GM23248 (cell line): ENCODE measurements around the gene CREB5. TPM values are rescaled to one million over a fixed set of nuclear protein-coding genes. Genes with fewer than 3 reads are reported as not detected.

Experiments used
- DNase-seq: peaks from one replicate; pipeline ENCODE4 v3.0.0-alpha.2; 2015
- H2AFZ ChIP-seq: fragments of 200-600 bp; sonication (generic); 2 replicates; pipeline ENCODE4 v1.6.1; 2016; ENCODE audit warnings: antibody characterized with exemption
- H3F3A ChIP-seq: fragments of 200-600 bp; sonication (generic); 2 replicates; pipeline ENCODE4 v1.6.1; 2016; ENCODE audit warnings: mild to moderate bottlenecking, antibody characterized with exemption, mixed run types; ENCODE audit not compliant: insufficient read depth
- H3K27ac ChIP-seq: fragments of 200-600 bp; sonication (generic); 2 replicates; pipeline ENCODE4 v1.5.1; 2016; ENCODE audit warnings: mild to moderate bottlenecking
- H3K27me3 ChIP-seq: fragments of 200-600 bp; sonication (generic); replicated peaks from 2 replicates; pipeline ENCODE4 v1.6.1; 2016; ENCODE audit warnings: mild to moderate bottlenecking; ENCODE audit not compliant: insufficient read depth
- H3K36me3 ChIP-seq: fragments of 200-600 bp; sonication (generic); 2 replicates; pipeline ENCODE4 v1.6.1; 2016; ENCODE audit warnings: low read depth, mild to moderate bottlenecking
- H3K4me1 ChIP-seq: fragments of 200-600 bp; sonication (generic); 2 replicates; pipeline ENCODE4 v1.6.1; 2016; ENCODE audit warnings: mild to moderate bottlenecking; ENCODE audit not compliant: insufficient read depth
- H3K4me2 ChIP-seq: fragments of 200-600 bp; sonication (generic); one replicate; pipeline ENCODE4 v1.6.1; 2016; ENCODE audit warnings: mild to moderate bottlenecking; ENCODE audit not compliant: unreplicated experiment
- H3K4me3 ChIP-seq: fragments of 200-600 bp; sonication (generic); 2 replicates; pipeline ENCODE4 v1.5.1; 2016; ENCODE audit warnings: mild to moderate bottlenecking
- H3K79me2 ChIP-seq: fragments of 200-600 bp; sonication (generic); 2 replicates; pipeline ENCODE4 v1.6.1; 2016; ENCODE audit warnings: mild to moderate bottlenecking; ENCODE audit not compliant: insufficient read depth
- H3K9ac ChIP-seq: fragments of 200-600 bp; sonication (generic); 2 replicates; pipeline ENCODE4 v1.6.1; 2016; ENCODE audit warnings: mild to moderate bottlenecking
- H3K9me2 ChIP-seq: fragments of 200-600 bp; sonication (generic); 2 replicates; pipeline ENCODE4 v1.6.1; 2016; ENCODE audit warnings: mixed run types, mild to moderate bottlenecking, moderate library complexity; ENCODE audit not compliant: insufficient read depth
- H3K9me3 ChIP-seq: fragments of 200-600 bp; sonication (generic); one replicate; pipeline ENCODE4 v1.6.1; 2017; ENCODE audit warnings: low read depth
- H4K20me1 ChIP-seq: fragments of 200-600 bp; sonication (generic); 2 replicates; pipeline ENCODE4 v1.6.0; 2016; ENCODE audit not compliant: insufficient read depth
- EZH2 ChIP-seq: fragments of 200-600 bp; sonication (generic); IDR thresholded peaks from 2 replicates; pipeline ENCODE4 v1.6.1; 2018; ENCODE audit warnings: antibody characterized with exemption, mild to moderate bottlenecking; ENCODE audit not compliant: insufficient read depth, poor library complexity, severe bottlenecking
- EZH2phosphoT487 ChIP-seq: fragments of 200-600 bp; sonication (generic); IDR thresholded peaks from 2 replicates; pipeline ENCODE4 v1.6.1; 2018; ENCODE audit warnings: antibody characterized with exemption, moderate library complexity, mild to moderate bottlenecking, low read depth; ENCODE audit not compliant: insufficient read depth
- WGBS, 2 experiments: methylation state at CpG; one replicate each; pipeline ENCODE4 v1.1.6; 2015 to 2017; ENCODE audit warnings: low lambda C conversion rate in 2 of 2, low coverage in 1 of 2; ENCODE audit errors: missing lambda C conversion rate in 2 of 2; 5-methylcytosine and 5-hydroxymethylcytosine counted together
- in situ Hi-C: fragments of 300-500 bp; cut with MboI; formaldehyde crosslinking; loops from 2 replicates; pipeline ENCODE4 v1.15.0; 2020
- polyA plus RNA-seq: library from polyadenylated mRNA; unstranded; fragments of >200 nt; fragmentation: Nextera tagmentation; extraction: Ambion mirVana; gene quantifications from 2 replicates; pipeline ENCODE4 v1.2.1, GENCODE V29; 2016
- total RNA-seq: library from RNA; depleted of rRNA; stranded (reverse); fragments of >200 nt; shearing (Covaris generic); gene quantifications from 2 replicates; pipeline ENCODE4 v1.2.3, GENCODE V29; 2014

Gene CREB5
- total and polyA plus RNA-seq, 2 experiments from 2014 or later = 13.6 to 19.2 TPM

DNA sequence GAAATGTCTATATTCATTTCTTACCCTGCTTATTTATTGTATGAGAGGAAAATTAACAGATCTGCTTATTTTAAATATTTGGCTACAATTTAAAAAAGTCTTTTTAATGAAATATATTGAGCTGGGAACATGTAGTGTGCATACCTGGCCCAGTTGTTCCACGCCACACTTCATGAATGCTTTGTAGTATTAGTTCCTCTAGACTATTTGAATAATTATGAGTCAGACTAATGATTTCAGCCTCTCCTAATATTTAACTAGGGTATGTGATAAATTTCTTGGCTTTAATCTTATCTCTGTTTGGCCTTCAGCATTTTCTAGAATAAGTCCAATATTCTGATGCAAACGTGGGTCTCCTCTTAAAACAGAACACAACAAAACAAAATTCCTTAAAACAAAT, 226.6 kb downstream of the CREB5 start:
- Histone ChIP-seq H3K79me2 (no peaks in the 10 kb centered on the region), H3K9ac (no peak overlapping the region), H3K9me3 (no peaks in the 10 kb centered on the region), H4K20me1 (no peaks in the 10 kb centered on the region), H3F3A (no peaks in the 10 kb centered on the region), H3K27ac (no peak overlapping the region), H3K27me3 (no peaks in the 10 kb centered on the region), H3K9me2 (no peaks in the 10 kb centered on the region), H3K4me2 (no peak overlapping the region), H3K36me3 (no peaks in the 10 kb centered on the region), H3K4me1 (peaks cover 18% of the 10 kb centered on the region), H2AFZ (no peak overlapping the region), H3K4me3 (no peak overlapping the region)
- TF ChIP-seq EZH2 (no peak), EZH2phosphoT487 (no peak)
- 95 to 96% methylated on average over 2 of the region's 2 CpGs for WGBS, 2 experiments
- in situ Hi-C loops = no loop called here
- DNase-seq = no peak

GRCh38 chr7:28640001-28640400, 227.7 kb downstream of the CREB5 start:
- Histone ChIP-seq H3K4me1 (peaks cover 18% of the 10 kb centered on the region), H3K27me3 (no peaks in the 10 kb centered on the region), H3K9me3 (no peaks in the 10 kb centered on the region), H3K27ac (no peak overlapping the region), H3K36me3 (no peaks in the 10 kb centered on the region), H3K4me2 (no peak overlapping the region), H3F3A (no peaks in the 10 kb centered on the region), H3K4me3 (no peak overlapping the region), H3K79me2 (no peaks in the 10 kb centered on the region), H4K20me1 (no peaks in the 10 kb centered on the region), H3K9ac (no peak overlapping the region), H3K9me2 (no peaks in the 10 kb centered on the region), H2AFZ (no peak overlapping the region)
- TF ChIP-seq EZH2 (no peak), EZH2phosphoT487 (no peak)
- 94 to 100% methylated on average over 2 of the region's 2 CpGs for WGBS, 2 experiments
- no peak for DNase-seq
- in situ Hi-C loops = no loop called here

GRCh38 chr7:28641752-28642545, 229.6 kb downstream of the CREB5 start:
- H4K20me1 ChIP-seq = no peaks in the 10 kb centered on the region
- H3K27me3 ChIP-seq = no peaks in the 10 kb centered on the region
- no peaks in the 10 kb centered on the region for H3K9me2 ChIP-seq
- no peak overlapping the region for H2AFZ ChIP-seq
- peak overlapping the region; percentile 15; the same call in 1 of the 2 replicates for H3K27ac ChIP-seq
- DNase-seq = no peak
- H3F3A ChIP-seq = no peaks in the 10 kb centered on the region
- TF ChIP-seq EZH2phosphoT487 = no peak
- TF ChIP-seq EZH2 = no peak
- in situ Hi-C loops = no loop called here
- H3K9me3 ChIP-seq = no peaks in the 10 kb centered on the region
- no peak overlapping the region for H3K4me3 ChIP-seq
- 69 to 71% methylated on average over 11 of the region's 11 CpGs for WGBS, 2 experiments
- H3K4me1 ChIP-seq = peaks cover 18% of the 10 kb centered on the region
- H3K79me2 ChIP-seq = no peaks in the 10 kb centered on the region
- no peak overlapping the region for H3K9ac ChIP-seq
- peak overlapping the region; percentile 62 for H3K4me2 ChIP-seq
- H3K36me3 ChIP-seq = no peaks in the 10 kb centered on the region

- Histone ChIP-seq H3K9ac (no peak overlapping the region), H3K4me3 (no peak overlapping the region), H3K79me2 (no peaks in the 10 kb centered on the region), H3K27ac (no peak overlapping the region), H3F3A (no peaks in the 10 kb centered on the region), H3K4me1 (peaks cover 18% of the 10 kb centered on the region), H3K9me3 (no peaks in the 10 kb centered on the region), H4K20me1 (no peaks in the 10 kb centered on the region), H2AFZ (no peak overlapping the region), H3K27me3 (no peaks in the 10 kb centered on the region), H3K4me2 (no peak overlapping the region), H3K9me2 (no peaks in the 10 kb centered on the region), H3K36me3 (no peaks in the 10 kb centered on the region)
- peak; percentile 38 for DNase-seq
- in situ Hi-C loops = no loop called here
- no peak for TF ChIP-seq EZH2
- no peak for TF ChIP-seq EZH2phosphoT487
- 48 to 55% methylated on average over 1 of the region's 1 CpG for WGBS, 2 experiments
These were observed 230.9 kb downstream of the CREB5 start for GRCh38 chr7:28643188-28643569.
